ENCODE results near the gene CDC6. TPM values are rescaled to one million over a fixed set of nuclear protein-coding genes. Genes with fewer than 3 reads are reported as not detected.
"Not testable (repeated sequence)": the region's sequence is repeated elsewhere in the genome, so short reads cannot be mapped to it uniquely, and the experiment has no call there.

The CDC6 gene
- total RNA-seq, 1 donor from 2014 or later: 1.4 TPM

- no peaks in the 10 kb centered on the region for H3K9me3 ChIP-seq
- intact Hi-C loops (cut with DNase I): loop anchor here (10.0 kb wide), 1 partner anchor 94 kb away; no protein-coding TSS in a partner anchor
- no peak for ATAC-seq
- H3K4me3 ChIP-seq: no peak overlapping the region
- H3K4me1 ChIP-seq: peaks cover 13% of the 10 kb centered on the region
- no peak for TF ChIP-seq CTCF (IDR thresholded peaks at IDR 0.05)
- no peak overlapping the region for H3K27ac ChIP-seq
- H3K27me3 ChIP-seq: no peaks in the 10 kb centered on the region
- no peak for DNase-seq
- H3K36me3 ChIP-seq: no peaks in the 10 kb centered on the region
Measured at GRCh38 chr17:40298726-40299125, 11.0 kb downstream of the CDC6 start.

DNA sequence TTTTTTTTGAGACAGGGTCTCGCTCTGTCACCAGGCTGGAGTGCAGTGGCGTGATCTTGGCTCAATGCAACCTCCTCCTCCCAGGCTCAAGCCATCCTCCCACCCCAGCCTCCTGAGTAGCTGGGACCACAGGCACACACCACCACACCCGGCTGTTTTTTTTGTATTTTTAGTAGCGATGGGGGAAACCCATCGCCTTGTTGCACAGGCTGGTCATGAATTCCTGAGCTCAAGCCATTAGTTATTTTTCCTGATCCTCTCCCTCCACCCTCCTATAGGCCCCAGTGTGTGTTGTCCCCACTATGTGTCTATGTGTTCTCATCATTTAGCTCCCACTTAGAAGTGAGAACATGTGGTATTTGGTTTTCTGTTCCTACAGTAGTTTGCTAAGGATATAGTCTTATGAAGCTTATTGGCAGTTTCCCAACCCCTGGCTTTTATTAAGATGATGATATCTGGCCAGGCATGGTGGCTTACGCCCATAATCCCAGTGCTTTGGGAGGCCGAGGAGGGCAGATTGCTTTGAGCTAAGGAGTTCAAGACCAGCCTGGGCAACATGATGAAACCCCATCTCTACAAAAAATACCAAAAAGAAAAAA, 11.6 kb downstream of the CDC6 start:
- peak overlapping the region; percentile 38 for H3K27ac ChIP-seq
- not testable (repeated sequence) for H3K36me3 ChIP-seq, H3K27me3 ChIP-seq, DNase-seq, H3K9me3 ChIP-seq, ATAC-seq, H3K4me3 ChIP-seq
- H3K4me1 ChIP-seq: peaks cover 18% of the 10 kb centered on the region
- intact Hi-C loops (cut with DNase I): loop anchor here (10.0 kb wide), 1 partner anchor 94 kb away; no protein-coding TSS in a partner anchor

DNA sequence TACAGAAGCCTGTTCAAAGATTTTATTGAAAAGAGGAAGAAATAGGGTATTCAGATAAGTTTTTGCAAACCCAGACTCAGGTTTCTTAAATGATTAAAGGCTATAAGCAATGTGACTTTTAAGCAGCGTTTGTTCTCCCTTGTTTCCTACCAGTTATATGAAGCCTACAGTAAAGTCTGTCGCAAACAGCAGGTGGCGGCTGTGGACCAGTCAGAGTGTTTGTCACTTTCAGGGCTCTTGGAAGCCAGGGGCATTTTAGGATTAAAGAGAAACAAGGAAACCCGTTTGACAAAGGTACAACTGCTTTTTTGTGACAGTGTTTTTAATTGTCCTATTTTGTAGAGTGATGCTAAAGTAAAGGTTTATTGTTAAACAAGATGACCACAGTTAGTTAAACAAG, 13.6 kb downstream of the CDC6 start:
- DNase-seq: no peak
- Histone ChIP-seq H3K27ac (no peak overlapping the region), H3K36me3 (no peaks in the 10 kb centered on the region), H3K4me3 (no peak overlapping the region), H3K9me3 (no peaks in the 10 kb centered on the region), H3K27me3 (no peaks in the 10 kb centered on the region), H3K4me1 (peaks cover 28% of the 10 kb centered on the region)
- no peak for ATAC-seq
- TF ChIP-seq CTCF (IDR thresholded peaks at IDR 0.05): peak; percentile 21
- intact Hi-C loops (cut with DNase I): no loop called here

- no peak overlapping the region for H3K4me3 ChIP-seq
- peak; percentile 81 for TF ChIP-seq CTCF (IDR thresholded peaks at IDR 0.05)
- intact Hi-C loops (cut with DNase I): loop anchor here (2.0 kb wide), 1 partner anchor 54 kb away; no protein-coding TSS in a partner anchor
- H3K4me1 ChIP-seq: peaks cover 46% of the 10 kb centered on the region
- ATAC-seq: peak; percentile 87
- no peaks in the 10 kb centered on the region for H3K36me3 ChIP-seq
- H3K27me3 ChIP-seq: no peaks in the 10 kb centered on the region
- DNase-seq: no peak
- peak overlapping the region; percentile 39 for H3K27ac ChIP-seq
- no peaks in the 10 kb centered on the region for H3K9me3 ChIP-seq
Measured at GRCh38 chr17:40303009-40303657, 15.5 kb downstream of the CDC6 start.

- peak; percentile 42 for ATAC-seq
- Histone ChIP-seq H3K27ac (peak overlapping the region; percentile 44), H3K4me3 (no peak overlapping the region), H3K9me3 (no peaks in the 10 kb centered on the region), H3K27me3 (no peaks in the 10 kb centered on the region), H3K36me3 (no peaks in the 10 kb centered on the region), H3K4me1 (peaks cover 48% of the 10 kb centered on the region)
- intact Hi-C loops (cut with DNase I): loop anchor here (2.0 kb wide), 1 partner anchor 53 kb away; no protein-coding TSS in a partner anchor
- DNase-seq: no peak
- no peak for TF ChIP-seq CTCF (IDR thresholded peaks at IDR 0.05)
Measured at GRCh38 chr17:40303708-40304551, 16.3 kb downstream of the CDC6 start.

DNA sequence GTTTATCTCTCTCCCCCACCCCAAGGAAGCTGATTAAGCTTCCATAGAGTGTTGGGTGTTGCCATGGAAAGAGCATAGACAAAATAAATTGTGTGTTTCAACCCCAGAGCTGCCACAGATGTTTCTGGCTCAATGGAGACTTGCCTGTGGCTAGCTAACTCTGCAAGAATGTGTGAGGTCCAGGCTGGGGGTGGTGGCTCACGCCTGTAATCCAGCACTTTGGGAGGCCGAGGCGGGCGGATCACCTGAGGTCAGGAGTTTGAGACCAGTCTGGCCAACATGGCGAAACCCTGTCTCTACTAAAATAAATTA, 16.8 kb downstream of the CDC6 start:
- ATAC-seq, DNase-seq: not testable (repeated sequence)

DNA sequence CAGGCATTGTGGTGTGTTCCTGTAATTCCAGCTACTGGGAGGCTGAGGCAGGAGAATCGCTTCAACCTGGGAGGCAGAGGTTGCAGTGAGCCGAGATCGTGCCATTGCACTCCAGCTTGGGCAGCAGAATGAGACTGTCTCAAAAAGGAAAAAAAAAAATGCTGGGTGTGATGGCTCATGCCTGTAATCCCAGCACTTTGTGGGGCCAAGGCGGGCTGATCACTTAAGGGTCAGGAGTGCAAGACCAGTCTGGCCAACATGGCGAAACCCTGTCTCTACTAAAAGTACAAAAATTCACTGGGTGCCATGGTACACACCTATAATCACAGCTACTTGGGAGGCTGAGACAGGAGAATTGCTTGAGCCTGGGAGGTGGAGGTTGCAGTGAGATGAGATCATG, 17.2 kb downstream of the CDC6 start:
- Histone ChIP-seq H3K27ac (peak overlapping the region; percentile 44), H3K4me1 (peaks cover 58% of the 10 kb centered on the region)
- intact Hi-C loops (cut with DNase I); H3K36me3 ChIP-seq; H3K4me3 ChIP-seq; ATAC-seq; H3K27me3 ChIP-seq; H3K9me3 ChIP-seq; DNase-seq: not testable (repeated sequence)

More for the DNA sequence above, 16.8 kb downstream of the CDC6 start:
- H3K9me3 ChIP-seq; intact Hi-C loops (cut with DNase I); H3K4me3 ChIP-seq; H3K36me3 ChIP-seq; H3K27me3 ChIP-seq: not testable (repeated sequence)
- H3K27ac ChIP-seq: peak overlapping the region; percentile 44
- peaks cover 54% of the 10 kb centered on the region for H3K4me1 ChIP-seq
